Measurements from ENCODE around the gene BRAT1.

The BRAT1 gene

GRCh38 chr7:2522780-2523433 is 32.4 kb downstream of the BRAT1 start:
- no peak for DNase-seq

- DNase-seq: peak; percentile 66
Observed at GRCh38 chr7:2521952-2522591, 33.3 kb downstream of the BRAT1 start.

- no peak for DNase-seq
Observed at GRCh38 chr7:2521341-2521745, 34.0 kb downstream of the BRAT1 start.

- no peak for DNase-seq
Observed at GRCh38 chr7:2520761-2521290, 34.5 kb downstream of the BRAT1 start.

- no peak for DNase-seq
Observed at GRCh38 chr7:2520131-2520760, 35.1 kb downstream of the BRAT1 start.

- DNase-seq: peak; percentile 92
Observed at GRCh38 chr7:2519119-2519930, 36.0 kb downstream of the BRAT1 start, which contains the start of gene LFNG. LFNG (plus strand) TSS chr7:2519774; CDS start chr7:2519862, 88 bp downstream.

- DNase-seq: peak; percentile 72
Observed at GRCh38 chr7:2518737-2519118, 36.6 kb downstream of the BRAT1 start.

- peak; percentile 56 for DNase-seq
Observed at GRCh38 chr7:2517678-2518507, 37.4 kb downstream of the BRAT1 start.

GRCh38 chr7:2517026-2517425 is 38.3 kb downstream of the BRAT1 start:
- DNase-seq: peak; percentile 78

- DNase-seq: no peak
Observed at GRCh38 chr7:2516194-2516555, 39.1 kb downstream of the BRAT1 start.

GRCh38 chr7:2515424-2516193 is 39.7 kb downstream of the BRAT1 start:
- peak; percentile 80 for DNase-seq

GRCh38 chr7:2514473-2515423 is 40.6 kb downstream of the BRAT1 start:
- no peak for DNase-seq

GRCh38 chr7:2513702-2514101 is 41.6 kb downstream of the BRAT1 start:
- no peak for DNase-seq

- DNase-seq: no peak
Observed at GRCh38 chr7:2512713-2513112, 42.6 kb downstream of the BRAT1 start.

- no peak for DNase-seq
Observed at GRCh38 chr7:2512179-2512661, 43.1 kb downstream of the BRAT1 start.

- no peak for DNase-seq
Observed at GRCh38 chr7:2511769-2512168, 43.6 kb downstream of the BRAT1 start.

- DNase-seq: no peak
Observed at GRCh38 chr7:2510909-2511768, 44.2 kb downstream of the BRAT1 start.

GRCh38 chr7:2510130-2510776 is 45.1 kb downstream of the BRAT1 start:
- no peak for DNase-seq
